ENCODE data around the gene ABHD16B. TPM values are rescaled to one million over a fixed set of nuclear protein-coding genes. Genes with fewer than 3 reads are reported as not detected.

ABHD16B gene
- total and polyA plus RNA-seq, 2 of the 13 experiments (the other 11 are each of a cell fraction or from before 2014, with no cell fraction given), result not detected

- POLR2A ChIA-PET, result interaction anchor here (0.9 to 1.6 kb wide), 11 partner anchors 11 to 224 kb away, joined by 3 to 15 read pairs (median 4); partner anchors contain the start of genes ARFRP1, SLC2A4RG and ZGPAT
- intact Hi-C loops (cut with micrococcal nuclease; ENCODE audit: unreplicated experiment), result no loop called here
- Histone ChIP-seq H3K4me3 (replicated peaks in 1 of 3; ENCODE audit: insufficient read depth in 1 of 3, low read depth in 2 of 3, low read length in 3 of 3) (peak overlapping the region; percentile 42 to 65 (median 46)), H3K27me3 (ENCODE audit: control insufficient read depth in 1 of 2, insufficient read depth in 2 of 2, low read length in 2 of 2) (peaks cover 3 to 11% of the 10 kb centered on the region in 2 experiments; a peak in 4 of 5 replicates), H3K79me2 (ENCODE audit: insufficient read depth, low read length) (peaks cover 2% of the 10 kb centered on the region), H3K4me2 (ENCODE audit: low read depth, low read length) (peak overlapping the region; percentile 87), H3K27ac (ENCODE audit: extremely low read length, insufficient read depth, low read length) (peak overlapping the region; percentile 47), H3K9ac (ENCODE audit: insufficient read depth, low read depth, low read length) (peak overlapping the region; percentile 60), H4K20me1 (ENCODE audit: insufficient read depth, low read length) (no peaks in the 10 kb centered on the region), H2AFZ (ENCODE audit: low read length) (no peak overlapping the region), H3K4me1 (ENCODE audit: insufficient read depth, low read length) (peaks cover 66% of the 10 kb centered on the region), H3K9me3 (ENCODE audit: low read length) (no peaks in the 10 kb centered on the region), H3K36me3 (replicated peaks in 1 of 2; ENCODE audit: control insufficient read depth in 1 of 2, insufficient read depth in 2 of 2, low read length in 2 of 2) (peaks cover 0 to 2% of the 10 kb centered on the region in 2 experiments; a peak in 1 of 5 replicates)
- 54% methylated on average over 7 of the region's 7 CpGs for WGBS (ENCODE audit: low lambda C conversion rate)
- ATAC-seq, result no peak; the same call in 2 of the 3 replicates
- no peak for DNase-seq (ENCODE audit: low spot score)
- CTCF ChIA-PET (ENCODE audit: low intra/inter-chr PET ratio, low total read pairs), result interaction anchor here (1.3 to 1.4 kb wide), 2 partner anchors 73 to 153 kb away, joined by 4 to 5 read pairs; no protein-coding TSS in a partner anchor
- FAIRE-seq, result no peak
- in situ Hi-C loops (cut with HindIII; ENCODE audit: extremely low pct_ligation_motif_present, low pct_unique_long_range_greater_than_20kb), result loop anchor here (5.0 kb wide), 3 partner anchors 37 to 152 kb away; partner anchors contain the start of genes ARFRP1 and ZGPAT
- no TSS peak for BruUV-seq (replicated peaks)
- TF ChIP-seq PAF1 (CRISPR knock-in tag; IDR thresholded peaks at IDR 0.05), result 0 out of 2 replicates have a peak, but pooled peaks have one; percentile 42
- peak; percentile 1; the same call in 1 of the 2 replicates for TF ChIP-seq ZNF441 (CRISPR knock-in tag; IDR thresholded peaks at IDR 0.05; ENCODE audit: borderline replicate concordance)
- peak; percentile 67 for TF ChIP-seq NRL (CRISPR knock-in tag; IDR thresholded peaks at IDR 0.05; ENCODE audit: borderline replicate concordance)
- no peak for TF ChIP-seq TARDBP (CRISPR knock-in tag; IDR thresholded peaks at IDR 0.05)
- 0 out of 2 replicates have a peak, but pooled peaks have one; percentile 21 for TF ChIP-seq ADNP (CRISPR knock-in tag; IDR thresholded peaks at IDR 0.05)
- peak; percentile 6 for TF ChIP-seq PHF8 (CRISPR knock-in tag; IDR thresholded peaks at IDR 0.05)
- TF ChIP-seq TBP (CRISPR knock-in tag; IDR thresholded peaks at IDR 0.05), result 0 out of 2 replicates have a peak, but pooled peaks have one; percentile 24
- TF ChIP-seq IRX3 (CRISPR knock-in tag; IDR thresholded peaks at IDR 0.05; ENCODE audit: borderline replicate concordance, low read depth), result 0 out of 2 replicates have a peak, but pooled peaks have one; percentile 58
- 0 out of 2 replicates have a peak, but pooled peaks have one; percentile 65 for TF ChIP-seq ZNF839 (CRISPR knock-in tag; IDR thresholded peaks at IDR 0.05; ENCODE audit: borderline replicate concordance)
- TF ChIP-seq STAT6 (CRISPR knock-in tag; IDR thresholded peaks at IDR 0.05; ENCODE audit: borderline replicate concordance), result peak; percentile 90; the same call in 1 of the 2 replicates
- no peak for TF ChIP-seq HNF1A (IDR thresholded peaks at IDR 0.05; ENCODE audit: low read depth)
- peak; percentile 13; the same call in 1 of the 2 replicates for TF ChIP-seq HNF1A (CRISPR knock-in tag; IDR thresholded peaks at IDR 0.05; ENCODE audit: borderline replicate concordance)
- TF ChIP-seq SP5 (CRISPR knock-in tag; IDR thresholded peaks at IDR 0.05; ENCODE audit: borderline replicate concordance, low read depth), result no peak
- TF ChIP-seq ATF5 (CRISPR knock-in tag; IDR thresholded peaks at IDR 0.05; ENCODE audit: low read depth), result no peak
- TF ChIP-seq ZNF205 (CRISPR knock-in tag; IDR thresholded peaks at IDR 0.05), result 0 out of 2 replicates have a peak, but pooled peaks have one; percentile 5
- TF ChIP-seq ZNF337 (CRISPR knock-in tag; IDR thresholded peaks at IDR 0.05; ENCODE audit: borderline replicate concordance, low read depth), result no peak
These were observed 2.1 kb upstream of the ABHD16B start for GRCh38 chr20:63859166-63859699.

Measured in HepG2 (cell line).